HG03039 (cell line): ENCODE data around the gene SVIL.
"Not testable (repeated sequence)": the region's sequence is repeated elsewhere in the genome, so short reads cannot be mapped to it uniquely, and the experiment has no call there.

Experiments
- ATAC-seq: cut with Tn5 transposase; IDR thresholded peaks from one replicate; pipeline ENCODE4 v1.9.1; 2021; ENCODE audit warnings: mild to moderate bottlenecking, moderate library complexity; ENCODE audit not compliant: unreplicated experiment

The SVIL gene

DNA sequence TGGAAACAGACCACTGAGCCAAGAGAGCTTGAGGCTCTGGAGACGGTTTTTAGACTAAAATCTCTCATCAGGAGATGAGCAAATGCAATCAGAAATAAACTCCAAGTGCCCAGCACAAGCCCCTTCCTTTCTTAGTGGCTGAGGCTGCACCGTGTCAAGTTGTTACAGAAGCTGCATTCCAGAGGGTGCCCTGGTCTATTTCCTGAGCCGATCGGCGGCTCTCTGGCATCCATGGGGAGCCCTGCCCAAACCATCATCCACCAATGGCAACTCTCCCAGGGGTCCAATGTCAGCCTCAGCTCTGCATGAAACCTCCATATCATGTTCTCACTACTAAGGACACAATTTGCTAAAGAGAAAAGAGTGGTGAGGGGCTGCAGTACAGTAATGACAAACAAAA, 89.6 kb downstream of the SVIL start:
- ATAC-seq: no peak

- ATAC-seq: no peak
Observed at GRCh38 chr10:29543715-29544114, 91.1 kb downstream of the SVIL start.

GRCh38 chr10:29542723-29543122, 92.0 kb downstream of the SVIL start:
- ATAC-seq: no peak

- no peak for ATAC-seq
Observed at GRCh38 chr10:29541422-29542210, 93.2 kb downstream of the SVIL start.

DNA sequence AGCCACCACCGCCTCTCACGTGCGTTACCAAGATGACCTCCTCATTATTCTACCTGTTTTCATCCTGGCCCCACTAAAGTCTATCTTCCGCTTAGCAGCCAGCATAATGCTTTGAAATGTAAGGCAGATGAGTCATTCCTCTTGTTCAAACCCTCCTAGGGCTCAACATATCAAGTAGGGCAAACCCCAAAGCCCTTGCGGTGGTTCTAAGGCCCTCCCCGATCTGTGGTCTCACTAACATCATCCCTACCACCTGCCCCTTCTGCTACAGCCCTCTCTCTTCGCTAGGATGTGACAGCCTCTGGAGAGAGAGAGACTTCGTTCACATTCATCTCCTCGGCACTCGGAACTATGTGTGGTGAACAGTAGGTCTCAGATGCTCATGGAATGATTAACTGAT, 94.8 kb downstream of the SVIL start:
- no peak for ATAC-seq

GRCh38 chr10:29539412-29539811, 95.4 kb downstream of the SVIL start:
- no peak for ATAC-seq

DNA sequence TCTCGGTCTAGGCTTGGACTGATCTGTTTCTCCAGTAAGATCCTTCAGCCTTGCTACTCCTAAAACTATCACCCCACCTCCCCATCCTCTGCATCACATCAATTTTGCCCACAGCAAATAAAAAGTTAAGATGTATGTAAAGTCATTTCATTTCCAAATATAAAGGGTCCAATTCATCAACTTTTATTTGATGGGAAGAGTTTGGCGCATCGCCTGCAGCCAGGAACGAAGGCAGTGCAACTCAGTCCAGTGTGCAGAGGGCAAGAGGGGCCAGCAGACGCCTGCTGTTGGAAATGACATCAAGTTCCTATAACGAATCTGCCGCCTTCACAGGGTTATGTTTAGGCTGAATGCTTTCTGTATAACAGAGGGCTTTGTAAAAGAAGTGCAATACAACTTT, 97.0 kb downstream of the SVIL start:
- ATAC-seq: no peak

DNA sequence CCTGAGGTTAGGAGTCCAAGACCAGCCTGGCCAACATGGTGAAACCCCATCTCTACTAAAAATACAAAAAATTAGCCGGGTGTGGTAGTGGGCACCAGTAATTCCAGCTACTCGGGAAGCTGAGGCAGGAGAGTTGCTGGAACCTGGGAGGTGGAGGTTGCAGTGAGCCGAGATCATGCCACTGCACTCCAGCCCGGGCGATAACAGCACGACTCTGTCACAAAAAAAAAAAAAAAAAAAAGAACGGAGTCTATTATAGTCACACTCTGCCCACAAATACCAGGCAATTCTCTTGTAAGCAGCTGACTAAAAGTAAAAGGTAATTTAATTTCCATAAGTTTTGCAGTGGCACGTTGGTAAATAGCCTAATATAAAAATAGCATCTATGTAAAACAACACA, 98.1 kb downstream of the SVIL start:
- not testable (repeated sequence) for ATAC-seq

DNA sequence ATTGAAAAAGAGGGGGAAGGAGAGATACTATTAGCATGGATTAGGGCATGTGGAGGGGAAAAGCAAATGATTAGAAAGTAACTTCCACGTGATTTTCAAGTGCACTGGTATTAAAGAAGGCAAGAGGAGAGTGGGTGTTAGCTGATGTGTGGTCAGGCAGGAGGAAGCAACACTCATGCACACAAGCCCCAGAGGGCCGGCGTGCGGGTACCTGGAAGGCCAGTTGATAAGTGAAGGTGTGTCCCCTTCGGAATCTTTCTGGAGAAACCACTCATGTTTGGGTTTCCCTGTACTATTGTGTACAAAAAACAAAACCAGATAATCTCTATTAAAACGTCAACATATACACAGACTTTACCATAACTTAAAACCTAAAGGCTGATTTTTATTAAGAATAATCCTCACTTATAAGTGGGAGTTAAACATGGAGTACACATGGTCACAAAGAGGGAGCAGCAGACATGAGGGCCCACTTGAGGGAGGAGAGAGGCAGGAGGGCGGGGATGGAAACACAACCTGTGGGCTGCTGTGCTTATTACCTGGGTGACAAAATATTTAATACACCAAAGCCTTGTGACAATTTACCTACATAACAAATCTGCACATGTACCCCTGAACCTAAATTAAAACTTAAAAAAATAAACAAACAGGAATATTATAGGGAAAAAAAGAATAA, 98.9 kb downstream of the SVIL start:
- ATAC-seq: no peak

GRCh38 chr10:29535012-29535777, 99.6 kb downstream of the SVIL start:
- ATAC-seq: no peak

- ATAC-seq: no peak
Observed at GRCh38 chr10:29534590-29534989, 100.2 kb downstream of the SVIL start.

GRCh38 chr10:29533696-29534285, 101.0 kb downstream of the SVIL start:
- no peak for ATAC-seq

DNA sequence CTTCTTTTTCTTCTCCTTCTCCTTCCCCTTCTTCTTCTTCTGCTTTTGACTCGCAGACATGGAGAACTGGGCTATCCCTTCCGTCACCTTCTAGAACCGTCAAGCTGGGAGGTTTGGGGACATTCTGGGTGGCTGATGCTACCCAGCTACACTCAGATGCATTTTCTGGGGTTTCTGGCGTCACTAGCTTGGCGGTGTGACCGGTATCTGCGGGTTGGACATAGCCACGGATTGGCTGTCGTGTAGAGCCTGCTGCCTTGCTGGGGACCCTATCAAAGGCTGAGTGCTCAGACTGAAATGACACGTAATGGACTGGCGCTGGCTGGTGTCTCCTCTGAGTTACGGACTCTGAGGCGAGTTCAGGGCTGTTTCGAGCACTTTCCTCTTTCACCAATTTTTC, 101.7 kb downstream of the SVIL start:
- ATAC-seq: no peak

GRCh38 chr10:29532256-29532878, 102.4 kb downstream of the SVIL start:
- ATAC-seq: no peak

DNA sequence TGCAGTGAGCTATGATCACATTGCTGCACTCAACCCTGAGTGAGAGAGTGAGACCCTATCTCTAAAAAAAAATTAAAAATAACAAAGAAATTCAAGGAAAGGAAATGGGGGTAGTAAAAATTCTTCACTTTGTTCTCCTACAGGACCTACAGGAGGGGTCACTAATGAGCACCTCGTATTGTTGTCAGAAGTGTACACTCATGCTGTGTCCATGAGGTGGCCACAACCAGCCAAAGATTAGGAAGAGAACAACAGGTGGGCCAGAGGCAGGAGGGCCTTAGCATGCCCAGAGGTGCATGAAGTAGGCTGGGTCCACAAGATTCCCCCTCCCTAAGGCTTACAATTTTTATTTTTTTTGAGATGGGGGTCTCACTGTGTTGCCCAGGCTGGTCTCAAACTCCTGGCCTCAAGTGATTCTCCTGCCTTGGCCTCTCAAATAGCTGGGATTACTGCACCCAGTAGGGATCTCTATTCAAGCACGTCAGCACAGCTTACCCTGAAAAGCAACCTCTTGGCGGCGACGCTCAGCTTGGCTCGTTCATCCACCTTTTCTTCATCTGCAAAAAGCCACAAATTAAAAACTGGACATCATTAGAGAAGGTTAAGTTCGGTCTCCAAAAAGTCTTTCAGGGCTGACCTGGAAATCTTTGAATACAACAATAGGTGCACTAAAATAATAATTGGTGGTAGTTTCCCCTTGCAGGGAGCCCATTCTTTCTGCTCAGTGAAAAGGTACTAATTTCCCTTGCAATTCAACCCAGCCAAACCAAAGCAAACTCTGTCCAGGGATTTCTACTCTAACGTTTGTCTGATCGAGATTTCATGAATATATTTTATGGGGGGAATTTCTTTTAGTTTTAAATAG, 104.4 kb downstream of the SVIL start:
- no peak for ATAC-seq

DNA sequence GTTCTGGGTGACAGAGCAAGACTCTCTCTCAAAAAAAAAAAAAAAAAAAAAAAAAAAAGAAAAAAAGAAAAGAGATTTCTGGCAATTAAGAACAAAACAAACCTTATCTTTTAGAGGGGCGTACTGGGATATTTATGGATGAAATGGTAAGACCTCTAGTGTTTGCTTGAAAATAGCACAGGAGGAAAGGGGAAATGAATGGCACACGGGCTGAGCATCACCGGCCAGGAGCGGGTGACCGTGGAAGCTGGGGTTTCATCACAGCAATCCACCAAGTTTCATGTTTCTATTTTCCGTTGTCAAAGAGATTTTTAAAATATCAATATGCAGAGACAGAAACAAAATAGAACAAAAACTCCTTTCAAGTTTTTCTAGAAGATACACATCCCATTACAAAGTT, 105.6 kb downstream of the SVIL start:
- ATAC-seq: no peak

DNA sequence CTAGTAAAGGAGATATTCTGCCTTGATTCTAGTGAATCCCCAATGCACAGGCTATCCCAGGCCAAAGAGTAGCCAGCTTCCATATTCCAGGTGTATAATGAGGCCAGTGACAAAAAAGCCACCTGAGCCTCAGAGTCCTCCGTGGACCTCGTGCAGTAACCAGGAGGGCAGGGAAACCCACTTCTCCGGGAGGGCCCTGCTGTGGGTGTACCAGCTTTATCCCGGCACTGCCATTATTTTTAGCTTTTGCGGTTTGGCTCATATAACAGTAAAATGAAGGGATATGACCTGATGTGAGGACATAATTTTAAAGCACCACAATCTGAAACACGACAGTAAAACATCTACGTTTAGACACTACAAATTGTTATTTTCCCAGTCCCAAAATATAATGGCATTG, 109.0 kb downstream of the SVIL start:
- no peak for ATAC-seq

DNA sequence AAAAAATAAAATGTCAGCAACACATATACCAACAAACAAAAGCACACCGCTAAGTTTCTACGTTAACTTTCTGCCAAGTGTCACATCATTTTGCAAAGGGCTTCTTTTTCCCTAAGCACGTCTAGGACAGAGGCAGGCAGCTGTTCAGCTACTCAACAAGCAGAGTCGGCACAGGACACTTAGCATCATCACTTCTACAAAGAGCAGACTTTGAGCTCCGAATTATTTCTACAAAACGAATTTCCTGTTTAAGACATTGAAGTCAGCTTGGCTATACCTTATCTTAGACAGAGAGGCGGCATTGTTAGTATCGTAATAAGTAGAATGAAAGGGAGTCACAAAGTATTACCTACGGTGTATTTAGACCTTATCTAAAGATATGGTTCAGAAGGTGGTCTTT, 110.1 kb downstream of the SVIL start:
- ATAC-seq: no peak

GRCh38 chr10:29524294-29524693, 110.5 kb downstream of the SVIL start:
- ATAC-seq: no peak

- ATAC-seq: no peak
Observed at GRCh38 chr10:29522918-29523317, 111.9 kb downstream of the SVIL start.
